Stomach (tissue), 9 donors: ENCODE results near the gene SURF1. TPM values are rescaled to one million over a fixed set of nuclear protein-coding genes. Genes with fewer than 3 reads are reported as not detected.
"Not testable (repeated sequence)": the region's sequence is repeated elsewhere in the genome, so short reads cannot be mapped to it uniquely, and the experiment has no call there.

Experiments
- DNase-seq, 2 donors: peaks; one replicate each; pipeline versions ENCODE4 v3.0.0 to v3.0.0-alpha.2; 2013 to 2019
- H3K27ac ChIP-seq, 5 donors: fragments of 200-600 bp in 4 of 5; sonication (generic) in 4 of 5; one replicate each; pipeline ENCODE4 v1.5.1; 2013 to 2019; ENCODE audit warnings: mild to moderate bottlenecking in 1 of 5, moderate library complexity in 1 of 5
- H3K27me3 ChIP-seq, 3 donors: fragments of 200-600 bp; sonication (generic); one replicate each; pipeline ENCODE4 v1.5.1; 2017 to 2019; ENCODE audit warnings: mixed run types in 1 of 3
- H3K36me3 ChIP-seq, 4 donors: fragments of 200-600 bp; sonication (generic); 1 replicate in 3 of 4; 2 replicates in 1 of 4; pipeline ENCODE4 v1.5.1; 2016 to 2019
- H3K4me1 ChIP-seq, 4 donors: fragments of 200-600 bp; sonication (generic); one replicate each; pipeline ENCODE4 v1.5.1; 2016 to 2019
- H3K4me3 ChIP-seq, 4 donors: fragments of 200-600 bp; sonication (generic) in 3 of 4; one replicate each; pipeline ENCODE4 v1.5.1; 2016 to 2019; ENCODE audit warnings: mild to moderate bottlenecking in 1 of 4
- H3K9me3 ChIP-seq, 4 donors: fragments of 200-600 bp; sonication (generic); one replicate each; pipeline ENCODE4 v1.5.1; 2016 to 2019
- CTCF ChIP-seq, 7 experiments: fragments of 450-650 bp in 4 of 7; fragments of 200-600 bp in 3 of 7; sonication (generic) in 3 of 7; IDR thresholded peaks; one replicate each; pipeline ENCODE4 v1.5.1; 2016 to 2019; ENCODE audit warnings: antibody characterized with exemption in 7 of 7, control low read depth in 2 of 7, mild to moderate bottlenecking in 1 of 7
- EP300 ChIP-seq: sonication (generic); formaldehyde crosslinking; IDR thresholded peaks from one replicate; pipeline ENCODE4 v1.6.1; 2017; ENCODE audit warnings: antibody characterized with exemption
- POLR2A ChIP-seq, 4 donors: fragments of 450-650 bp; IDR thresholded peaks; one replicate each; pipeline ENCODE4 v1.6.1; 2016; ENCODE audit warnings: antibody characterized with exemption in 4 of 4, control low read depth in 2 of 4, mild to moderate bottlenecking in 1 of 4, moderate library complexity in 1 of 4
- POLR2AphosphoS5 ChIP-seq, 3 donors: sonication (generic); formaldehyde crosslinking; IDR thresholded peaks; one replicate each; pipeline ENCODE4 v1.6.1; 2016; ENCODE audit warnings: antibody characterized with exemption in 3 of 3
- WGBS, 5 donors: extraction: QIAGEN DNeasy Blood & Tissue Kit in 3 of 5; methylation state at CpG; one replicate each; pipeline versions ENCODE4 v1.1.5 to v1.1.7; 2013 to 2018; 5-methylcytosine and 5-hydroxymethylcytosine counted together
- intact Hi-C: fragments of 100-400 bp; cut with DNase I; formaldehyde crosslinking; loops from one replicate; pipeline ENCODE4 v1.15.1; 2023; ENCODE audit warnings: low total_unique reads
- polyA plus RNA-seq, 3 donors: library from polyadenylated mRNA; stranded (reverse); fragments of 200-250 nt; gene quantifications; one replicate each; pipeline ENCODE4 v1.2.3, GENCODE V29; 2013
- total RNA-seq, 5 donors: library from RNA; depleted of rRNA; stranded (reverse); fragments of >200 nt; gene quantifications; one replicate each; pipeline versions ENCODE4 v1.1.0 to v1.2.3, GENCODE V29; 2014 to 2016
- donor health status: healthy with polysubstance abuse.
- donor health status: Bipolar disorder and iron deficiency.
- donor health status: healthy.

The SURF1 gene
- total and polyA plus RNA-seq, 8 donors: 1.7 to 118 (median 45.3) TPM

- no peak for TF ChIP-seq POLR2A (IDR thresholded peaks at IDR 0.05)
- no peak for TF ChIP-seq CTCF (IDR thresholded peaks at IDR 0.05)
- TF ChIP-seq POLR2AphosphoS5 (IDR thresholded peaks at IDR 0.05): no peak
- no peak for TF ChIP-seq EP300
- no peaks in the 10 kb centered on the region for H3K4me1 ChIP-seq
- H3K9me3 ChIP-seq: no peaks in the 10 kb centered on the region
- no peak overlapping the region for H3K27ac ChIP-seq
- peaks cover 0 to 53% (median 21%) of the 10 kb centered on the region in 3 donors for H3K27me3 ChIP-seq
- no peak overlapping the region for H3K4me3 ChIP-seq
- peaks cover 0 to 12% (median 6%) of the 10 kb centered on the region in 4 donors for H3K36me3 ChIP-seq
- DNase-seq: no peak
- 77 to 83% (median 79%) methylated on average over 6 of the region's 6 CpGs for WGBS, 5 donors
- intact Hi-C loops: no loop called here
Observed at GRCh38 chr9:133397370-133397769, 41.1 kb upstream of the SURF1 start.

GRCh38 chr9:133396952-133397351 is 40.7 kb upstream of the SURF1 start:
- Histone ChIP-seq H3K27me3 (peaks cover 0 to 58% (median 21%) of the 10 kb centered on the region in 3 donors), H3K27ac (no peak overlapping the region), H3K4me1 (no peaks in the 10 kb centered on the region), H3K4me3 (no peak overlapping the region), H3K9me3 (no peaks in the 10 kb centered on the region), H3K36me3 (peaks cover 0 to 10% (median 3%) of the 10 kb centered on the region in 4 donors)
- TF ChIP-seq POLR2AphosphoS5 (IDR thresholded peaks at IDR 0.05) (no peak), EP300 (no peak), POLR2A (IDR thresholded peaks at IDR 0.05) (no peak), CTCF (IDR thresholded peaks at IDR 0.05) (no peak)
- intact Hi-C loops: no loop called here
- peak in 1 of 2 donors; percentile 44 for DNase-seq
- WGBS, 5 donors: 20 to 47% (median 24%) methylated on average over 10 to 14 of the region's 14 CpGs

GRCh38 chr9:133394687-133395271 is 38.5 kb upstream of the SURF1 start:
- WGBS, 5 donors: 15 to 37% (median 20%) methylated on average over 3 to 8 of the region's 8 CpGs
- intact Hi-C loops: no loop called here

GRCh38 chr9:133393399-133393798 is 37.1 kb upstream of the SURF1 start:
- 90 to 100% (median 92%) methylated on average over 3 of the region's 3 CpGs for WGBS, 5 donors
- TF ChIP-seq POLR2AphosphoS5 (IDR thresholded peaks at IDR 0.05): no peak
- TF ChIP-seq EP300: no peak
- intact Hi-C loops: no loop called here

More at GRCh38 chr9:133394687-133395271, 38.5 kb upstream of the SURF1 start:
- H3K27me3 ChIP-seq: peaks cover 0 to 71% (median 21%) of the 10 kb centered on the region in 3 donors
- no peak overlapping the region for H3K27ac ChIP-seq
- H3K9me3 ChIP-seq: no peaks in the 10 kb centered on the region
- no peak overlapping the region for H3K4me3 ChIP-seq
- no peak for DNase-seq
- peaks cover 0 to under 1% (median 0%) of the 10 kb centered on the region in 4 donors for H3K36me3 ChIP-seq
- TF ChIP-seq EP300 (no peak), CTCF (IDR thresholded peaks at IDR 0.05) (no peak), POLR2AphosphoS5 (IDR thresholded peaks at IDR 0.05) (no peak), POLR2A (IDR thresholded peaks at IDR 0.05) (no peak)
- H3K4me1 ChIP-seq: no peaks in the 10 kb centered on the region

GRCh38 chr9:133392308-133392707 is 36.0 kb upstream of the SURF1 start:
- peaks cover 0 to 72% (median 21%) of the 10 kb centered on the region in 3 donors for H3K27me3 ChIP-seq
- H3K4me3 ChIP-seq, H3K4me1 ChIP-seq, intact Hi-C loops, DNase-seq, H3K27ac ChIP-seq, H3K9me3 ChIP-seq, H3K36me3 ChIP-seq: not testable (repeated sequence)
- 90 to 98% (median 96%) methylated on average over 3 of the region's 3 CpGs for WGBS, 5 donors

More at GRCh38 chr9:133393399-133393798, 37.1 kb upstream of the SURF1 start:
- Histone ChIP-seq H3K27me3 (peaks cover 0 to 78% (median 21%) of the 10 kb centered on the region in 3 donors), H3K4me3 (no peak overlapping the region), H3K4me1 (no peaks in the 10 kb centered on the region), H3K9me3 (no peaks in the 10 kb centered on the region), H3K27ac (no peak overlapping the region), H3K36me3 (no peaks in the 10 kb centered on the region)
- no peak for DNase-seq

GRCh38 chr9:133391449-133391848 is 35.2 kb upstream of the SURF1 start:
- WGBS, 5 donors: 29 to 45% (median 31%) methylated on average over 1 to 3 of the region's 4 CpGs
- H3K9me3 ChIP-seq, H3K27ac ChIP-seq, DNase-seq, H3K36me3 ChIP-seq, H3K4me3 ChIP-seq, H3K4me1 ChIP-seq, intact Hi-C loops: not testable (repeated sequence)
- H3K27me3 ChIP-seq: peaks cover 0 to 63% (median 14%) of the 10 kb centered on the region in 3 donors
